Activated CD4-positive, alpha-beta T cell treated with anti-CD3 and anti-CD28 coated beads, Interleukin-10, Interleukin-2, amounts not matched to agents 100 ng/mL and 50 ng/mL, durations not matched to agents 16 hours and 8 hours (primary cell): ENCODE results near the gene UMAD1.
"Not testable (repeated sequence)": the region's sequence is repeated elsewhere in the genome, so short reads cannot be mapped to it uniquely, and the experiment has no call there.

ENCODE experiments used
- DNase-seq: peaks from one replicate; pipeline ENCODE4 v3.0.0-alpha.2; 2020

UMAD1 gene

DNA sequence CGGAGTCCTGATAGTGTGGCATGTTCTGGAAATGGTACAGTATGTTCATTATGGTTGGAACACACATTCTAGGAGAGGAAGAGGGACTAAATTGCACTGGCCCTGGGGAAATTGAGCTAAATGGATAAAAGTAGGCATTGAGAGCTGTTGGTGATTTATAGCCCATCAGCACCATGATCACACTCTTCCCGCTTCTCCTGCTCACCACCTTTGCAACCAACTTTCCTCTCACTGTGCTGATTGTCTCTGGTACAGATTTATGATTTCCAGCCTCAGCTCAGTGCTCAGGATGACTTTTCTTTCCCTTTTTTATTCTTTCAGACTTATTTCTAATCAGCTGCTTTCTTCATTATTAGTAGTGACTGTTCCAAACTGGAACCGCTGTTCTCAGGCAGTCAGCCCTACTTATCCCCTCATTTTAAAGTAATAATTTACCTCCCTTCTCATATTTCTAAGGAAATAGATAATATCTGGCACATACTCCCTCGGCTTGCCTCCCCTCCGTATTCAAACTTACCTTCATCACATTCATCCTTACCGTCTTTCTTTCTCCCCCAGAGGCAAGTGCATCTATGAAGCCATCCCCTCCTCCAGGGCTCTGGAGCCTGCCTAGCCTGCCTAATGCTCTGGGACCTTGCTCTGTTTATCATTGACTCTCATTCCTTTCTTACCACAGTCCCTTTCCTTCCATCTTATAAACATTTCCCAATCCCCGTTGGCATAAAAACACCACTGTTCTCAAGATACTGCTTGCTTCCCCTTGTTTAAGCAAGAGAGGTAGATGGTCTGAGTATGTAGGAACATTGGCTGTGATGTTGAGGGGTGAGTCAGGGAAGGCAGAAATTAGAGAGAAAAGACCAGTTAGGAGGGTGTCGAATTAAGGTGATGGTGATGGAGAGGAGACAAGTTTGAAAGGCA lies 129.4 kb downstream of the UMAD1 start:
- no peak for DNase-seq

DNA sequence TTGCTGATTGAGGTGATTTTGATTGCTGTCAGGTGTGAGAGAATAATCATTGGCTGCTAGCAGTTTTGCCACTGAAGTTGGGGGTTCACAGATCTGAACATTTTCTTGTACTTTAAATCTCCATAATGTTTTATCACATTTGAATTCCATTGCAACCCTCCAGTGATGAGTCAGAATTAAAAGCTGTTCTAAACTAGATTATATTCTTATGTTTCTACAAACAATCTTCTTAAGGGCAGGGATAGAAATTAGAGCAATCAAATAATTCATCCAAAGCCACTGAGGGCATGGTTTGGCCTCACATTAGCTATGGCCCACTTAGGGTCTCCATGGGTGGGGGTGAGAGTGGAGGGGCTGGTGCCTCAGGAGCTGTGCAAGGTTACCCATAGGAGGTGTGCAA lies 130.9 kb downstream of the UMAD1 start:
- no peak for DNase-seq

DNA sequence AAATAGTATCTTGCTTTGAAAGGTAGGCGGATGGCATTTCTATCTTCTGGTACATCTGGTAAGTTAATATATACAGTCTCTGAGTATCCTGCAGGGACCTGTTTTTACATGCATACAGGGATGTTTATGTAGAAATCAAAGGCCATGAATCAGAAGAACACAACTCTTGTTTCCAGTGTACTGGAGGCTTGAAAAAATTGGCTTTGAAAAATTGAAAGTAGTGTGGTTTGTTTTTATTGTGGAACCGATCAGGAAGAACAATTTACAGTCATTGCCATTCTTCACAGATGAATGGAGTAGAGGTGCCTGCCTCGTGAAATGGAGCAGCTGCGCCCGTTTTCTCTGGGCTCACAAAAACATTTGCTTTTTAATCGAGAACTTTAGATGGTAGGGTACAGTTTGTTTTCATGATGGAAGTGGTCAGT lies 131.9 kb downstream of the UMAD1 start:
- peak; percentile 66 for DNase-seq

DNA sequence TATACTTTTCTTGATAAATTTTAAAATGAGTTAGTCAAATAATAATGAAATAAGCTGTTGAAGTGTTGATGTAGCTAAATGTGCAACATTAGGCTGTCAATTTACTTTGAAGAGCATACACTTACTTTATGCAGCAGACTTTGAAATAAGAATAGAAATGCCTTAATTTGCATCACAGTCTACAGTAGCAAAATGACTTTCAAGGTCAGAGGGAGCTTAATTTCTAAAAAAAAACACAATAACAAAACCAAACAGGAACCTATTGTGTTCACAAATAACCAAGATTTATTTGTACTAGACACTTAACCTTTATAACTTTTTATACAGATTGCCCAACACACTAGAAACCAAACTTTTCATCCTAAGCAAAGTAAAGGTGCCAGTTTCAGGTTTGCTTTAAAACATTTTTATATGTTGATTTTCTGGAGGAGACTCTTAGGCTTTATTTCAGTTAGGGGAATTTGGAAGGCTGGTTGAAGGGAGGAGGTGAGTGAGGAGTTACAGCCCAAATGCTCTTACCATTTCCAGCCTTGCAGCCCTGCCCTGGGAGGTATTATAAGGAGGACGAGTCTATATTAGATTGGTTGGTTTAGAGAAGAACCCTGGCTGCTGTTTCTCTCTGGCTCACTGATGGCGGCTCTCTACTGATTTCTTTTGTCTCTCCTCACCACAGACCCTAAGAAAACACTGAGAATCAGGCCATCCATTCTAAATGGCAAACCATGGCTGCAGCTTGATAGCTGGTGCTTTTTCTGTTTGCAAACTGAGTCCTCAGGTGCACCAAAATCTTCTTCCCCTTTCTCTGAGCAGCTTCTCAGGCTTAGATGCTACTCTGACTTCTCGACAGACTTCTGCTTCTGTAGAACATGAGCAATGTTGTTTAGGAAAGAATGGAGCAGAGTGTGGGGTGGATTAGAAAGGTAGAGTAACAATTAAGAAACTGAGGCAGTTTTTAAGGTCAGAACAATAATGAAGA lies 133.1 kb downstream of the UMAD1 start:
- DNase-seq: no peak

DNA sequence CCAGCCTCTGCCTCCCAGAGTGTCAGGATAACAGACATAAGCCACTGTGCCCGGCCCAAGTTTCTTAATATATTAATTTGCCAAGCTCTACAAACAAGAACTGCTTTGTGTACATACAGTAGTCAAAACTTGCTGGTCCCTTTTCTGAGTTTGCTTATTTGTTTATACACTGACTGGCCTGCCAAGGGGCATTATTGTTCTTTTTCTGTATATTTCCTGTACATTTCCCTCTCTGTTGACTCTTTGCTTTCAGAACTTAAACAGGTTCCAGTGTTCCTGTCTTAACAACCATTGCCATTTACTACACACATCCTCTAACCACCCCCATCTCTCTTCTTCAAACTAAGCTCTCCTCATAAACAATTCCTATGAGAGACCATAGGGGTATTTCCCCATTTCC lies 139.3 kb downstream of the UMAD1 start:
- no peak for DNase-seq

DNA sequence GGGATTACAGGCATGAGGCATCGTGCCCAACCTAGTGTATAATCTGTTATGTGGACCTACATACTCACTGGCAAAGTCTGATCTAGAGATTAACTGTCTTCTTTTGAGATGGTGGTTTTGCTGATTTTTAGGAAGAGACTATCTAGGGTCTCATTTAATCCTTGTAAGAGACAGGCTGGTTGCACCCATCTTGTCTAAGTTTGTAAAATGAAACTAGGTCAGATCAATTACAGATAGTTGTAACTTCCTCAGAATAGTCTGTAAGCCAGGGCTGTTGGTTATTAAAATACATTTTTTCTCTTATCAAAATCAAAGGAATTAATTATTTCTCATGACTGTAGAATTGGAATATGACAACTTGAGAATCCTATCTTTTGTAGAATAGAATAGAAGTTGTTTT lies 142.4 kb downstream of the UMAD1 start:
- DNase-seq: no peak

DNA sequence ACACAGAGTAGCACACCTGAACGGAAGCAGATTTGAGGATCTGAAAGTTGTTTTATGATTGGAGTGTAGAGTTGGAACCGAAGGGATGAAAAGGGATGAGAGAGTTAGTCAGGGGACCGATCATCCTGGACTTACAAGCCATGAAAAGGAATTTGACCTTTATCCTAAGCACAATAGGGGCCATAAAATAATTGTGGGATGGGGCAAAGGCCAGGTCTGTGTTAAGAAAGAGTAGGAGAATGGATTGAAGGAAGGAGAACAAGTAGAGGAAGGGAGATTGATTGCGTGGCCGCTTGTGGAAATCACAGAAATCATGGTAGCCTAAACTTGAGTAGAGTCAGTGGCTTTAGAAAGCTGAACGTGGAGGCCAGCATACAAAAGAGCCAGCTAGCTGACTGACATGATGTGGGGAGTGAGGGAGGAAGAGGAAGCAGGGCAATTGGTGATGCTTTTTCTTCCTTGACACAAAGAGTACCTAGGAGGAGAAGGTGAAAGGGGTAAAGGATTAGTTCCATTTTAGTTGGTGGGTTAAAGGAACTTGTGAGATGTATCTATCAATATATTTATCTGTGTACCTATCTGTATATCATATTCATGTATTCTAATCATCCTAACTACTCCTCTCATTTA lies 144.9 kb downstream of the UMAD1 start:
- DNase-seq: no peak

DNA sequence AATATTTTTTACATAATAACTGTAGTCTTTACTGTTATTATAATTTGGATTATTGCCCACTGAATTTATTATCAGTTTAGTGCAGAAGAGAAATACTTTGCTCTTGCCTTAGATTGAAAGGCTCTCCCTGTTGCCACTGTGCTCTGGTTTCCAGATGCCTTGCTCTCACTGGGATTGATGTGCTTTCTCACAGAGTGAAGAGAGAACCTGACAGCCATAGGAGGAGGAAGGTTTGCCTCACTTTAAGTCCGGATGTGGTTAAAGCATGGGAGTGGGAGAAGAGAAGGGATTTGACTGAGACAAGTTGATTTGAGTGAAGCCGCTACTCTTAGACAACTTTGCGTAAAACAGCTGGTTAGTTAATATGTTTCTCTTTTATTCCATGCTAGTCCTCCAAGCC lies 146.0 kb downstream of the UMAD1 start:
- no peak for DNase-seq

DNA sequence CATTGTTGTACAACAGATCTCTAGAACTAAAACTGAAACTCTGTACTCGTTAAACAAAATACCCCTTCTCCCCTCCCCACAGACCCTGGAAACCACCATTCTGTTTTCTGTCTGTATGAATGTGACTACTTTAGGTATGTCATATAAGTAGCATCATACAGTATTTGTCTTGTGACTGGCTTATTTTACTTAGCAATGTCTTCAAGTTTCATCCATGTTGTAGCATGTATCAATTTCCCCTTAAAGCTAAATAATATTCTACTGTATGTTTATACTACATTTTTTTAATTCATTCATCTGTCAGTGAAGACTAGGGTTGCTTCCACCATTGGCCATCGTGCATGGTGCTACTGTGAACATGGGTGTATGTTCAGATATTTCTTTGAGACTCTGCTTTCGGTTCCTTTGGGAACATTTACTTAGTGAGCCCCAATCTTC lies 149.0 kb downstream of the UMAD1 start:
- peak; percentile 33 for DNase-seq

DNA sequence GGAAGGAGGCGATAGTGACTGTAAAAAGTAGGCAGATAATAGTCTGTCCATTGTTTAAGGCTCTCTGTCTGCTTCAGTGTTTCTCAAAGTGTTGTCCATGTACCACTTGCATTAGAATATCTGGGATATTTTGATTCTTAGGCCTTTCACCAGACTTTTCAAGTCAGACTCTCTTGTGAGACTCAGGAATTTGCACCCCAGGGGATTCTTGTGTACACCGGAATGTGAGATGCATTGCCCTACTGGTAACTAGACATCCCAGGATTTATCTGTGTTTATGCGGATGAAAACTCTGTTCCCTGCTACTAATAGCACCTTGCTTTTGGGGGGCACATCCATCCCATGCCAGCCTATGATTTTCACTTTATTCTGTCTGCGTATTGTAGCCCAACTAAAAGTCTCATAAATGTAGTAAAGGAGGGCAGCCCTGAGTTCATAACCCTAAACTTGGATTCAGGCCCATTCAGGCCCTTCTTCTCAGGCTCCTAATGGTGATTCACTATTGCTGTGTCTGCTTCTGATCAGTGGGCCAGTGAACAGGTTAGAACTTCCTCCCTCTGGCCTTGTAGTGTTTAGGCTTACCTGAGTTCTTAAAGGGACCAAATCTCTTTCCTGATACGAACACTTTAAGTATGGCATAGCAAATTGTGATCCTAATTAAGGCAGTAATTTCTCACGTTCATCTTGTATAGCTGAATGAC lies 149.6 kb downstream of the UMAD1 start:
- DNase-seq: no peak

DNA sequence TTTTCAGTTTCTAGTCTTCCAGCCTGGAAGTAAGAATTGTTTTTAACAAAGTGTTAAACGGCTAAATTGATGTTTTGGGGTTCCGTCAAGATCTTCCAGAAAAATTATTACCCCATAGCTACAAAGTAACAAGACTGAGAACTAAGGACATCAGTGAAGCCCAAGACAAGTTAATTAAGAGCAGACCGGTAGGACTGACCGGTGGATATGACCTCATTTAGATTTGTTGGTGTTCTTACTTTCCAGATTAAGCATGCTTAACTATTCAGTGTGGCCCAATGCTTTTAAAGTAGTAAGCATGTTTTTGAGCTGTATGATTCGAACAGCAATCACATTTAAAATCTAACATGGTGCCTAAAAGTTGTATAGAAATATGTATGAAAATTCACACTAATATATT lies 151.0 kb downstream of the UMAD1 start:
- DNase-seq: no peak

DNA sequence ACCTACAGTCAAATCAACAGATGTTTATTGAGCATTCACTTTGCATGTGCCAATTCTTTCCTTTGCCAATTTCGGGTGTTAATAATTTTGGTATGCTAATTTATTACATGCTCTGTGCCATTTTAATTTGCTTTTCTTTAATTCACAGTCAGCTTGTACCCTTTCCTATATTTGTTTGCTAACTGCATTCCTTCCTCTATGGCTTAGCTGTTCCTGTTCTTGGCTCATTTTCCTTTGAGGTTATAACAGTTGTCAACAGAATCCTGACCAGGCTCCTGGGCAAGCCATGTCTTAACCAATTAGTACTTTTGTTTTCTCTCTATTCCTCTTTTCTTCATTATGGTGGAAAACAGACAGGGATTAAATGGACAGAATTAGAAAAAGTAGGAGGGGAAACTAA lies 151.5 kb downstream of the UMAD1 start:
- no peak for DNase-seq

DNA sequence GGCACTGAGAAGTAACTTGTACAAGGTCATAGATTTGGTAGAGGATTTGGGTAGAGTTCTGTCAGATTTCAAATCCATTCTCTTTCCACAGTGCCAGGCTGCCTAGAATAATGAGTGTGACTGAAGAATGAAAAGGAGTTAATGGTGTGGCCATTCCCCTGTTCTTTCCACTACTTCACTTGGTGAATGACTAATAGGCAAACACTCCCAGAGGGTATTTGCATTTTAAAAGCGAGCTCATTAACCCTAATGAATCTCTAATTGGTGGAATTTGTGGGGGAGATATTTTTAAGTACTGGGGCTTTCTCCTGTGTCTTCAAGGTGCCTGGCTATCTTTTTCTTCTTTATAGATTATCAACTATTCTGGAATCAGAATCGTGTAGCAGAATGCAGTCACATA lies 152.7 kb downstream of the UMAD1 start:
- DNase-seq: no peak

DNA sequence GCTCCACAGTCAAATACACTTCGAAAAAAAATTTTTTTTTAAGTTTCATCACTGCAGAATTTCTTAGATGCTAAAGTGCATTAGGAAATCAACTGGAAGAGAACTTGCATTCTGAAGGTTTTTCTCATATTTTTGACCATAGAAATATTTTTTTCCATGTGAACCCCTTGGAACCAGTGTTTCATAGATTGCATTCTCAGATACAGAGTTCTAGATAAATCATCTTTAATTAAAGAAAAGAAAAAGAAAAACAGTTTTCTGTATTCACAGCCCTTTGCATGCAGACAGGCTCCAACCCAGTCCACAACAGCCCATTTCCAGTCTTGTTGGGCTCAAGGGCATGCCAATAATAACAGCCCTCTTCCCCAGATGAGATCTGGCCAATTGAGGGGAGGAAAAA lies 153.4 kb downstream of the UMAD1 start:
- no peak for DNase-seq

DNA sequence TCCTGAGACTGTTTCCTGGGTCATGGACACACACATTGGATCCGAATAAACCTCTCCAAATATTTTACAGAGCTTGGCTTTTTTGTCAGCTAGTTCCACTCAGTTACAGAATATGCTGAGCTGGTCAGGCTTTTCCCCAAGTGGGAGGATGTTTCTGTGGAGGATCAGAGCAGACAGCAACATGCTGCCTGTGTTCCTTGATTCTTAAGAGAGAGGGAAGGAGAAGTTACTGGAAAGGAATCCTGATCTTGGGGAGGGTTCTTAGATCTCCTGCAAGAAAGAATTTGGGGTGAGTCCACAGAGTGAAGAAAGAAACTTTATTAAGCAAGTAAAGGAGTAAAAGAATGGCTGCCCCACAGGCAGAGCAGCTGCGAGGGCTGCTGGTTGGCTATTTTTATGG lies 154.7 kb downstream of the UMAD1 start:
- DNase-seq: no peak

DNA sequence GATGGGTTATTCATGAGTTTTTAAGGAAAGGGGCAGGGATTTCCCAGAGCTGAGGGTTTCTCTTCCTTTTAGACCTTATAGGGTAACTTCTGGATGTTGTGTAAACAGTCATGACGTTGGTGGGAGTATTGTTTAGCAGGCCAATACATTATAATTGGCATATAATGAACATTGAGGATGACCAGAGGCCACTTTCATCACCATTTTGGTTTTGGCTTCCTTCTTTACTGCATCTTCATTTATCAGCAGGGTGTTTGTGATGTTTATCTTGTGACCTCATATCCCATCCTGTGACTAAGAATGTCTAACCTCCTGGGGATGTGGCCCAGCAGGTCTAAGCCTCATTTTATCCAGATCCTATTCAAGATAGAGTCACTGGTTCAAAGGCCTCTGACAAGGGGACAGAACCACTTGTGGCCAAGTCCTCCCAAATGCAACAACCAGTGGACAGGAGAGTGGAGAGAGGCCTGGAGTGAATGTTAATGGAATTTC lies 155.1 kb downstream of the UMAD1 start:
- DNase-seq: peak; percentile 54

DNA sequence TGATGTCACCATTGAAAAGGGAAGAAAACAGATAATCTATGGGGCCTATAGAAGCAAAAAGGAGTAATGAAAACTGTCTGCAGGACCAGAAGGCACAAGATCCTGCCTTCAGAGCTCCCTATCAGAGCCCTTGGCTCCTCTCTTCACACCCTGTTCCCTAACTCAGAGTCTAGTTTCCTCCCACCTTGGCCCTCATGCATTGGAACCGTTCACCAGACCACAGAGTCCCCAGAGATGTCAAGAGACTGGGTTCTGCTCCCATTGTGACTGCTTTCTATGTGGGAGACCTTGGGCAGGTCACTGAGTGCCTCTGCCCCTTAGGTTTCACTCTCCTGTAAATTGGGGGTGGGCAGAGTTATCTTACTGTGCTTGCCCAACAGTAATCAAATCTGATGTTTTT lies 158.0 kb downstream of the UMAD1 start:
- no peak for DNase-seq

DNA sequence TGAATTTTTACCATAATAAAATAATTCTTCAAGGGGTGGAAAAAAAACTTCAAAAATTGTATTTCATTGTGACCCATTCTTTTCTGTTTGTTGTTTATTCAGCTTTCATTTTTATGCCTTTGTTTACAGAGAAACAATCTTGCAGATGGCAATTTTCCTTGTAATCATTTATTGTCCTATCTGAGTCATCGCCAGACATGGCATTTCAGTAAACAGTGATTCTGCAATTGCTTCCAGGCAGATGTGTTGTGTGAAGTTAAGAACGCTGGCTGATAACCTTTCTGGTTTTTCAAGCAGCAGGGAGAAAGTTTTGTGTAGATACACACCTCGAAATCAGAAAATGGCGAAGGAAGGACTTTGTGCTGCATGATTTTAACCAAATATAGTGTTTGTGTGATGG lies 158.6 kb downstream of the UMAD1 start:
- no peak for DNase-seq

DNA sequence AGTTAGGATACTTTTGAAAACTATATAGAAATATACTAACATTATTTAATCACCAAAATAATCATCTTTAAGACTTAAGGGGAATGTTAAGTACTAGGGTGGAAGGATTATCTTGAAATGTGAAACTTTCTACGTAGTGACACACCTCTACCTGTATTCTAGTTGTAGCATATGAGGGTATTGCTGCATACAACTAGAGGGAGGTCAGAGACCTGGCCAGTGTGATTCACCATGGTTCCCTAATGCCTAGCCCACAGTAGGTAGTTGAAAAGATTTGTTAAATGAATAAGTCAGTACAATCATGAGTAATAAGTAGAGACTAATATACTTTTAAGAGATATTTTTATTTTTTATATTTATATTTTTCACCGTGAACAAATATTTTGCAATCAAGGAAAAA lies 162.0 kb downstream of the UMAD1 start:
- DNase-seq: no peak

DNA sequence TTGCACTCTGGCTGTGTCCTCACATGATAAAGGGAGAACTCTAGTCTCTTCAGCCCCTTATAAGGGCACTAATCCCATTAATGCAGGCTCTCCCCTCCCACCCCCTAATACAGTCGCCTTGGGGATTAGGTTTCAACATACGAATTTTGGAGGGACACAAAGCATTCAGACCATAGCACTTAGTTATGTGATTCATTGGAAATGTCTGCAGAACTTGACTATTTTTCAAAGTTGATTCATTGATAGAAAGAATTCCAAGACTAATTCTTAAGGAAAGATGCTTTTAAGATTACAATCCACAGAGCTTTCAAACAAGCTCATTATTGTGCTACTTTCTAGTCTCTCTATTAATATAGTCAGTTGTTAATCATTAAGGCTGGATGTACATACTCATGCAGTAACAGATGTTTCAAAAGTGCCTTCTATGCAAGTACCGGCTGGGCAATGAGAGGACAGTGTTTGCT lies 163.2 kb downstream of the UMAD1 start:
- DNase-seq: no peak

DNA sequence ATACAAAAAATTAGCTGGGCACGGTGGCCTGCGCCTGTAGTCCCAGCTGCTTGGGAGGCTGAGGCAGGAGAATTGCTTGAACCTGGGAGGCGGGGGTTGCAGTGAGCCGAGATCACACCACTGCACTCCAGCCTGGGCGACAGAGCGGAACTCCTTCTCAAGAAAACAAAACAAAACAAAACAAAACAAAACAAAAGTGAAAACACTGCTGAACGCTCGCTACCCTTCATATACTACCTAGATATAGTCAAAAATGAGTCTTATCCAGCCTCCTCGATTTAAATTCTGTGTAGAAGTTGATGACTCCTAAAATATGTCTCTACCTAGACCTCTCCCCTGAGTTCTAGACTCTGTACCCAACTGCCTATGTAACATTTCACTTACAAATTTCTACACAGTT lies 164.3 kb downstream of the UMAD1 start:
- not testable (repeated sequence) for DNase-seq

DNA sequence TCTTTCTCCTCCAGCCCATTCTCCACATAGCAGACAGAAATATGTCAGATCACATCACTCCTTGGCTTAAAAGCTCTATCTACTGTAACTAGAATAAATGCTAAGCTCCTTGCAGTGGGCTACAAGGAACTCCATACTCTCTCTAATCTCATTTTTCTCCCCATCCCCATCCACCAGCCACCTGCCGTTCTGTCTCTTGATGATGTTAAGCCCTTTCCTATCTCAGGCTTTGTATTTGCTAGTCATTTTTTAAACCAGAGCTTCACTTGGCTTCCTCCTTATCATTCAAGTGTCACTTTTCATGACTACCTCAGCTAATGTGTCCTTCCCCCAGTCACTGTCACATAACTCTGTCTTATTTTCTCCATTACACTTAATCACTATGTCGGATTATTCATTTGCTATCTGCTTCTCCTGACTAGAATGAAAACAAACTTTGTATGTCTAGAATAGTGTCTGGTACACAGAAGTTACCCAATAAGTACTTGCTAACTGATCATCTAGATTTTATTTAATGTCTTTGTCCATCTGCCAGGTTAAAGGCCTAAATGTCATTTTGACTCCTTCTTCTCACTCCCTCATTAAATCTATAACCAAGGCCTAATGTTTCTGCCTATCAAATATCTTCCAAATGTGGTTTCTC lies 165.1 kb downstream of the UMAD1 start:
- DNase-seq: no peak
